Measurements from ENCODE around the gene PPP2R2C.

PPP2R2C gene

GRCh38 chr4:6466756-6467381 is 5.5 kb downstream of the PPP2R2C start:
- TF ChIP-seq, protein P1, sequence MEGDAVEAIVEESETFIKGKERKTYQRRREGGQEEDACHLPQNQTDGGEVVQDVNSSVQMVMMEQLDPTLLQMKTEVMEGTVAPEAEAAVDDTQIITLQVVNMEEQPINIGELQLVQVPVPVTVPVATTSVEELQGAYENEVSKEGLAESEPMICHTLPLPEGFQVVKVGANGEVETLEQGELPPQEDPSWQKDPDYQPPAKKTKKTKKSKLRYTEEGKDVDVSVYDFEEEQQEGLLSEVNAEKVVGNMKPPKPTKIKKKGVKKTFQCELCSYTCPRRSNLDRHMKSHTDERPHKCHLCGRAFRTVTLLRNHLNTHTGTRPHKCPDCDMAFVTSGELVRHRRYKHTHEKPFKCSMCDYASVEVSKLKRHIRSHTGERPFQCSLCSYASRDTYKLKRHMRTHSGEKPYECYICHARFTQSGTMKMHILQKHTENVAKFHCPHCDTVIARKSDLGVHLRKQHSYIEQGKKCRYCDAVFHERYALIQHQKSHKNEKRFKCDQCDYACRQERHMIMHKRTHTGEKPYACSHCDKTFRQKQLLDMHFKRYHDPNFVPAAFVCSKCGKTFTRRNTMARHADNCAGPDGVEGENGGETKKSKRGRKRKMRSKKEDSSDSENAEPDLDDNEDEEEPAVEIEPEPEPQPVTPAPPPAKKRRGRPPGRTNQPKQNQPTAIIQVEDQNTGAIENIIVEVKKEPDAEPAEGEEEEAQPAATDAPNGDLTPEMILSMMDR (IDR thresholded peaks at IDR 0.05; ENCODE audit: extremely low read depth, missing control alignments), result no peak
- DNase-seq (ENCODE audit: low spot score), result no peak

DNA sequence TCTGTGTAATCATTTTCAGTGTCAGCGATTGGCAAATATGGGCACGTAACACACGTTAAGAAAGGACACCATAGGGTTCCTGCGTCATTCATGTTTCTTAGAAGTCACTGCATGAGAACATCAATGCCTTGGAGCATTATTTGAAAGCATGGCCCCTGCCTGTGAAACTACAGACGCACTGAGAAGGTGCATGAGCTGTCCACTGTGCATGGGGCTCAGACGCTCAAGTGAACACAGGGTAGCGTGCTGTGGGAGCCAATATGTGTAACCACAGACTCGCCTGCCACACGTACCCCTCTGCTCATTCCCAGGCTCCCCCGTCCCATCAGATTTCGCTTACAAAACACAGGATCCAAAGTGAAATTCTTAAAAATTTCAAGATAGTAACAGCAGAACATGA is 6.5 kb downstream of the PPP2R2C start:
- TF ChIP-seq, protein P1 (IDR thresholded peaks at IDR 0.05; ENCODE audit: extremely low read depth, missing control alignments), result no peak
- DNase-seq (ENCODE audit: low spot score), result no peak

GRCh38 chr4:6464842-6465588 is 7.4 kb downstream of the PPP2R2C start:
- DNase-seq (ENCODE audit: low spot score), result no peak
- TF ChIP-seq, protein P1 (IDR thresholded peaks at IDR 0.05; ENCODE audit: extremely low read depth, missing control alignments), result no peak

DNA sequence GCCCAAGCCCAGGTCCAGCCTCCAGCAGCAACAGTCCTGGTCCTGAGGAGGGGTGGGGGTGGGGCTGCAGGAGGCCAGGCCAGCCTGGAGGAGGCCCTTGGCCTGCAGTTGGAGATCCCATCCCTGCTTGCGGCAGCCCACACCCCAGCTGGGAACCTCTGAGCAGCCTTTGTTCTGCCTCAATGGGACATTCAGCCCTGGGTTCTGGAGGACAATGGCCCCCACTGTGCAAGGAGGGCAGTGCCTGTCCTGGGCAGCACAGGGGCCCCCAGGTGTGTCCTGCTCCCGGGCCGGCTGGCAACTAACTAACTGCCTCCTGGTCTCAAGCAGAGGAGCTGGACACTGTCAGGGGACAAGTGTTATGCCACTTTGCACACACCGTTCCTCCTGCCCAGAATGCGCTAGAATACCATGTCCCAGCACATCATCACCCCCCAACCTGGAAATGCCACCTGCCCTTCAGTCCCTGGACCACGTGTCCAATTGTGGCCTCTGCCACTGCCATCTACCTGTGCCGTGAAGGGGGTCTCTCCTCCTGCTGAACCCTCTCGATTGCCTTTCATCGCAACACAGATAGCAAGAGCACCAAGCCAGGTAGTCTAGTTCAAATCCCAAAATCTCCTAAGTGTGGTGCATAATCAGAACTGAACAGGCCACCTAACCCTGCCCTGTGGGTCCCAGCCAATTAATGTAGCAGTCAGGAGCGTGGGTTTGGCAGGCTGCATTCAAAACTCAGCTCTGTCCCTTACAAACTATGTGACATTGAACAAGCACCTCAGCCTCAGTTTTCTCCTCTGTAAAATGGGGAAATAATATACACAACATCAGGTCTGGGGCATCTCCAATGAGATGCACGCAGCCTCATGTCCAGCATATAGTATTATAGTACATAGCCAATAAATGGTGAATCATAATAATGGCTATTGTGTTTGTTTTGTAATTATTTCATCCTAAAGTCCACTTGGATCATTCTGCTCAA is 8.8 kb downstream of the PPP2R2C start:
- DNase-seq (ENCODE audit: low spot score), result no peak
- TF ChIP-seq, protein P1 (IDR thresholded peaks at IDR 0.05; ENCODE audit: extremely low read depth, missing control alignments), result no peak

GRCh38 chr4:6461301-6462165 is 10.9 kb downstream of the PPP2R2C start:
- TF ChIP-seq, protein P1 (IDR thresholded peaks at IDR 0.05; ENCODE audit: extremely low read depth, missing control alignments), result no peak
- no peak for DNase-seq (ENCODE audit: low spot score)

DNA sequence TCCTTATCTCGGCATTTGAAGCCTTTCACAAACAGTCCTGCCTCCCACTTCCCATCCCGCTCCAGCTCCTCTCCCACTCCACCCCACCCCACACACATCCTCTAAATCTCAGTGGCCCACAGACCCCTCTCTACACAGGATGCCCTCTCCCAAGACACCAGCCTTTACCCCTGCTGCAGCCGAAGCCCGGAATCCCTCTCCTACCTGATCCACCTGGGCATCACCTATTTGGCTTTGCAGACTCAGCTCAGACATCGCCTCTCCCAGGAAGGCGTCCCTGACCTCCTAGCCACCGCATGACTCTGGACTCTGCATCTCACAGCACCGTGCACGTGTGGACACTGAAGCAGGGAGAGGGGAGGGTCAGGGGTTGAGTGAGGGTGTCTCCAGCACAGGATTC is 11.5 kb downstream of the PPP2R2C start:
- DNase-seq (ENCODE audit: low spot score), result no peak
- TF ChIP-seq, protein P1 (IDR thresholded peaks at IDR 0.05; ENCODE audit: extremely low read depth, missing control alignments), result no peak

Measured in GM20000 (cell line).